RPMI8226 (cell line): ENCODE measurements around the gene BSN.

Experiments used
- DNase-seq: peaks from one replicate; pipeline ENCODE4 v3.0.0-alpha.2; 2015

Gene BSN

GRCh38 chr3:49655731-49656285 lies 101.5 kb downstream of the BSN start:
- DNase-seq, result no peak

- peak; percentile 76 for DNase-seq
Measured at GRCh38 chr3:49656541-49657112, 102.3 kb downstream of the BSN start.

- no peak for DNase-seq
Measured at GRCh38 chr3:49657208-49657915, 103.1 kb downstream of the BSN start.

GRCh38 chr3:49658711-49659110 lies 104.4 kb downstream of the BSN start:
- no peak for DNase-seq

GRCh38 chr3:49659756-49660155 lies 105.5 kb downstream of the BSN start:
- DNase-seq, result no peak

GRCh38 chr3:49661281-49661680 lies 107.0 kb downstream of the BSN start:
- DNase-seq, result no peak

- no peak for DNase-seq
Measured at GRCh38 chr3:49662021-49662420, 107.7 kb downstream of the BSN start.

GRCh38 chr3:49662720-49663413 lies 108.6 kb downstream of the BSN start:
- DNase-seq, result no peak

- no peak for DNase-seq
Measured at GRCh38 chr3:49663831-49664230, 109.6 kb downstream of the BSN start.

- DNase-seq, result no peak
Measured at GRCh38 chr3:49664300-49664699, 110.0 kb downstream of the BSN start.

- DNase-seq, result no peak
Measured at GRCh38 chr3:49665822-49666519, 111.7 kb downstream of the BSN start.

- DNase-seq, result no peak
Measured at GRCh38 chr3:49666592-49666991, 112.3 kb downstream of the BSN start.

- DNase-seq, result no peak
Measured at GRCh38 chr3:49667701-49668413, 113.6 kb downstream of the BSN start.

GRCh38 chr3:49668414-49668797 lies 114.1 kb downstream of the BSN start:
- no peak for DNase-seq

- no peak for DNase-seq
Measured at GRCh38 chr3:49668861-49669260, 114.6 kb downstream of the BSN start.

- no peak for DNase-seq
Measured at GRCh38 chr3:49669352-49669751, 115.1 kb downstream of the BSN start.

GRCh38 chr3:49670940-49671290 lies 116.6 kb downstream of the BSN start:
- DNase-seq, result no peak

GRCh38 chr3:49671291-49672288 lies 117.3 kb downstream of the BSN start:
- DNase-seq, result peak; percentile 80

GRCh38 chr3:49673121-49673714 lies 118.9 kb downstream of the BSN start:
- no peak for DNase-seq

GRCh38 chr3:49673715-49674496 lies 119.6 kb downstream of the BSN start, which contains the start of gene APEH:
TSS of gene APEH (plus strand) at chr3:49674351. CDS start at chr3:49674402, 51 bp downstream.
- DNase-seq, result peak; percentile 100
